Muscle of leg (tissue), 11 donors: ENCODE results near the gene GPC6. TPM values are rescaled to one million over a fixed set of nuclear protein-coding genes. Genes with fewer than 3 reads are reported as not detected.

ENCODE experiments used
- DNase-seq: peaks from one replicate; pipeline ENCODE4 v3.0.0; 2013
- H3K27ac ChIP-seq: one replicate; pipeline ENCODE4 v1.5.1; 2013; ENCODE audit warnings: mild to moderate bottlenecking, low read length, control low read depth
- H3K27me3 ChIP-seq: one replicate; pipeline ENCODE4 v1.6.1; 2013; ENCODE audit warnings: low read length; ENCODE audit not compliant: control insufficient read depth, insufficient read depth
- H3K36me3 ChIP-seq: one replicate; pipeline ENCODE4 v1.6.1; 2013; ENCODE audit warnings: low read length; ENCODE audit not compliant: control insufficient read depth, insufficient read depth
- H3K4me1 ChIP-seq: one replicate; pipeline ENCODE4 v1.6.1; 2013; ENCODE audit warnings: low read length; ENCODE audit not compliant: control insufficient read depth, insufficient read depth
- H3K4me3 ChIP-seq: one replicate; pipeline ENCODE4 v1.5.1; 2013; ENCODE audit warnings: low read length, control low read depth
- H3K9me3 ChIP-seq: replicated peaks from 2 replicates; pipeline ENCODE4 v1.6.1; 2013; ENCODE audit warnings: low read depth, low read length; ENCODE audit not compliant: control insufficient read depth
- WGBS: methylation state at CpG from one replicate; pipeline ENCODE4 v1.1.5; 2013; ENCODE audit warnings: missing lambda C conversion rate; ENCODE audit not compliant: insufficient coverage; 5-methylcytosine and 5-hydroxymethylcytosine counted together
- polyA plus RNA-seq, 8 donors: library from polyadenylated mRNA; unstranded; fragments of 120-200 nt; gene quantifications; one replicate each; pipeline versions ENCODE4 v1.2.1 to v1.2.3, GENCODE V29; 2013; ENCODE audit warnings: inconsistent platforms in 1 of 8, low replicate concordance in 1 of 8; ENCODE audit not compliant: insufficient read length in 8 of 8, insufficient read depth in 1 of 8
- total RNA-seq: library from RNA; stranded (reverse); fragments of 120-200 nt; gene quantifications from one replicate; pipeline ENCODE4 v1.2.4, GENCODE V29; 2013

The GPC6 gene
- total and polyA plus RNA-seq, 9 donors: 5.6 to 20.0 (median 9.9) TPM

DNA sequence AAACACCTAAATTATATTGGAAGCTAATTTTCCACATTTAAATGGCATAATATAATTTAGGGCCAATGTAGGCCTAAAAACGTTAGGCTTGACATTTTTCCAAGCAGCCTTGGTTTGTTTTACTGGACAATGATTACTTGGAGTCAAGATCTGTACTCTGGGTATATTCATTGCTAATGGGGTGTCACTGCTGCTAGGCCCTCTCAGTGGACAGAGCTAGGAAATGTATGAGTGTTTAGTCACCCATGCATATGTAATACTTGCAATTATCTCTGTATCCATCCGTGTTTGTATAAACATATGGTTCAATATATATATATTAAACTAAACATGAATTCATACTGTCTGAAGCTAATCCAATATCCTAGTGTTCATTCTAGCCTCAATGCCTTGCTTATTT is 654.8 kb downstream of the GPC6 start:
- no peaks in the 10 kb centered on the region for H3K9me3 ChIP-seq
- no peak for DNase-seq
- H3K27me3 ChIP-seq: no peaks in the 10 kb centered on the region
- no peak overlapping the region for H3K4me3 ChIP-seq
- no peaks in the 10 kb centered on the region for H3K4me1 ChIP-seq
- no peaks in the 10 kb centered on the region for H3K36me3 ChIP-seq
- no peak overlapping the region for H3K27ac ChIP-seq
- WGBS: 20% methylated on average over 1 of the region's 2 CpGs

DNA sequence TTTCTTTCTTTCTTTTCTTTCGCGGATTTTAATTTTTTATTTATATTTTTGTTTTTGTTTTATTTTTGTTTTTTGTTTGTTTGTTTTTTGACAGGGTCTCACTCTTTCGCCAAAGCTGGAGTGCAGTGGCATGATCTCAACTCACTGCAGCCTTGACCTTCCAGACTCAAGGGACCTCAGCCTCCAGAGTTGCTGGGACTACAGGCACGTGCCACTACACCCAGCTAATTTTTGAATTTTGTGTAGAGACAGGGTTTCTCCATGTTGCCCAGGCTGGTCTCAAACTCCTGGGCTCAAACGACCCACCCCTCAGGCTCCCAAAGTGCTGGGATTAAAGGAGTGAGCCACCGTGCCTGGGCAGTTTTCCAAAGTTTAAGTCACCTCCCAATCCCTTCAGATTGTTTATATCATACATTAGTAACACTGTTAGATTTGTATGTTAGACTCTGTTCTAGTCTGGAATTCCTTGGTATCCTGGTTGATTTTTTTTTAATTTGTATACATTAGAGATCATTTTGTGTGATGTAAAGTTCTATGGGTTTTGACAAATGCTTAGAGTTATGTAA is 655.6 kb downstream of the GPC6 start:
- no CpG with 5 or more reads among the region's 6 CpGs for WGBS
- Histone ChIP-seq H3K4me1 (no peaks in the 10 kb centered on the region), H3K27ac (no peak overlapping the region), H3K9me3 (no peaks in the 10 kb centered on the region), H3K36me3 (no peaks in the 10 kb centered on the region), H3K4me3 (no peak overlapping the region), H3K27me3 (no peaks in the 10 kb centered on the region)
- no peak for DNase-seq

DNA sequence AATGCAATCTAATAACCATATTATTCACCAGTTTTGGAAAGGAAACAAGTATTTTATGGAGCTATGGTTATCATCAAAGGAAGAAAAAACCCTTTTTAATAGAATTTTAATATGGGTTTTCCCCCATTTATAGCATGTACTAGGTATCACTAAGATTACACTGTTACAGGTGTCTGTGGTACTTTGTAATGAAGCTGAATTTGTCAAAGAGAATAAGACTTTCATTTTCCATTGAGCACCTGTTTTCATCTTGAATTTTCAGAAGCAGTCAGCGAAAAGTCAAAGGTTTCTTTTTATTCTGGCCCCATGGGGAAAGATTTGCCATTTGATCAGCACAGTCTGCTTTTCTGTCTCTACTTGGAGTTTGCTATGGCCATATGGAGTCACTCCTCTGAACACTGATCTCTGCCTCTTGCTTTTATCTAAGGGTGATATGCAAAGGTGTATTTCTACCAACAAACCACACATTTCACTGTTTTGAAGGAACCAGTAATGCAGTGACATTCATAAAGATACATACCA is 662.9 kb downstream of the GPC6 start:
- DNase-seq: no peak
- Histone ChIP-seq H3K36me3 (no peaks in the 10 kb centered on the region), H3K9me3 (no peaks in the 10 kb centered on the region), H3K27me3 (no peaks in the 10 kb centered on the region), H3K4me3 (no peak overlapping the region), H3K27ac (no peak overlapping the region), H3K4me1 (no peaks in the 10 kb centered on the region)
- WGBS: no CpG with 5 or more reads among the region's 1 CpG

DNA sequence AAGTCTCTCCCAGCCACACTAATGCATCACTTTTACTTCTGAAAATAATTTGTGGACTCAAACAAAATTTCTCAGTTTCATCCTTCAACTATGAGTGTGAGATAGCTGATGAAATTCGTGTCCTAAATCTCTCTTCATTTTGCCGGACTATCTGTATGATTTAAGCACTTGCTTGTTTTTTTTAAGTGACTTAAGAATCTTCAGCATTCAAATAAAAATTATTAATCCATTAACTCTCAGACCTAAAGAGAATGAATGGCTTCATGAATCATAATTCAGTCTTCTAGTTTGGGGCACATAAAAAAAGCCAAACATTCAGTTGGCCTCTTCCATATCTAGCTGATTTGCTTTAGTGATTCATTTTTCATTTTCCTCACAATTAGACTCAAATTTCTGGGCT is 673.4 kb downstream of the GPC6 start:
- no peaks in the 10 kb centered on the region for H3K36me3 ChIP-seq
- WGBS: no CpG with 5 or more reads among the region's 2 CpGs
- DNase-seq: no peak
- H3K27me3 ChIP-seq: no peaks in the 10 kb centered on the region
- H3K4me3 ChIP-seq: no peak overlapping the region
- no peak overlapping the region for H3K27ac ChIP-seq
- H3K4me1 ChIP-seq: no peaks in the 10 kb centered on the region
- no peaks in the 10 kb centered on the region for H3K9me3 ChIP-seq

DNA sequence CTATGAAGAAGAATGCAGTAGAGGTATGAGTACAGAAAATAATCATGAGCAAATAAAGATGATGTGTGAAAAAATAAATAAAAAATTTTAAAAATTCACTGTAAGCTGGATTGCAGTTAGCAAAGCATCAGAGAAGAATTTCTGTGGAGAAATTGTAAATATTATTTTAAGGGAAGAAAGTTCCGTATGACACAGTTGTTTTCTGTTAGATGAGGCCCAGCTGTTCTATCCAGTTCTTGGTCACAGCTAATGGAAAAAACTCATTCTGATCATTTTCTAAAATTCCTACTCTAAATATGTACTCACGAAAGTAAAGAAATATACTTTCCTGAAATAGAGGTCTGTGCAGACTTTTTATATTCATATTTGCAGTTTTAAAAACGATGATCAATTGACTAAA is 674.1 kb downstream of the GPC6 start:
- peak; percentile 76 for DNase-seq
- WGBS: no CpG with 5 or more reads among the region's 3 CpGs
- Histone ChIP-seq H3K36me3 (no peaks in the 10 kb centered on the region), H3K27ac (no peak overlapping the region), H3K4me3 (no peak overlapping the region), H3K27me3 (no peaks in the 10 kb centered on the region), H3K4me1 (no peaks in the 10 kb centered on the region), H3K9me3 (no peaks in the 10 kb centered on the region)

DNA sequence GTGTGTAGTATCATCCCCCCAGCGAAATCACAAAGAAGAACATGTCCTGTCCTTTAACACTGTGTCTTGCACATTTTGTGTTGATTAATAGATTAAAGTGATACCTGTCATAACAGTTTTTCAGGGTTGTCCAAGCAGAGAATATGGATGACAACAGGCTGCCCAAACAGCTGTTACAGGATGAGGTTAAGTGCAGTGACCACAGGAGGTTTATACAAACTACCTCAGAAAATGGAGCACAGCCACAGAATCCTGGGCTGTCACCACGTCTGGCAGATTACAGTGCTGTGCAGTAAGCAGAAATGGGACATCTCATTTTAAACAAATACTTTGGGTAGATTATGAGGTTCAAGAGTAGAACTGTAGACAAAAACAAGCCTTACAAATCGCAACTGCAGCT is 677.3 kb downstream of the GPC6 start:
- DNase-seq: no peak
- H3K9me3 ChIP-seq: no peaks in the 10 kb centered on the region
- no peak overlapping the region for H3K27ac ChIP-seq
- H3K4me1 ChIP-seq: no peaks in the 10 kb centered on the region
- WGBS: no CpG with 5 or more reads among the region's 3 CpGs
- H3K4me3 ChIP-seq: no peak overlapping the region
- no peaks in the 10 kb centered on the region for H3K36me3 ChIP-seq
- no peaks in the 10 kb centered on the region for H3K27me3 ChIP-seq

DNA sequence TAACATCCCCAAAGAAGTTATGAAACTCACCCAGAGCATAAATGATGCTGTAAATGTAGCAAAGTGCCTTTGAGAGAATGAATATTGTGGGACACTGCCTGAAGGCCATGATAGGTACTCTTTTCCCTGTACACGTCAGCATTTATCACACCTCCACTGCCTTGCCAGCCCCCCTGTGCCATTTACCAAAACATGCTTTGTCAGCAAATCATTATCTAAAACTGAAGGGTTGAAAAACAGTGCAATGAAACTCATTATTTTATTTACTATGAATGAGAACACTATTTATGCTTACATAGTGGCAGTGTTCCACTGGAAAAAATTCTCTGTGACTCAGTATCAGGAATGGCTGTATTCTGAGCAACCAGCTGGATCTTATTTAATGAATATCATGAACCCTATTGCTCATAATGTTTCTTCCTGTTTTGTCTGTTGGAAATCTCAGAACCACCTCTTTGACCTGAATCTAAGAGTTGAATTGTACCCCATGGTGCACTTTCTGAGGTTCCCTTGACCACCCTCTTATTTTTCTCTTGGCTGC is 688.7 kb downstream of the GPC6 start:
- Histone ChIP-seq H3K4me3 (no peak overlapping the region), H3K9me3 (no peaks in the 10 kb centered on the region), H3K27ac (no peak overlapping the region), H3K27me3 (no peaks in the 10 kb centered on the region), H3K36me3 (no peaks in the 10 kb centered on the region), H3K4me1 (no peaks in the 10 kb centered on the region)
- DNase-seq: peak; percentile 76
- no CpG with 5 or more reads among the region's 1 CpG for WGBS

DNA sequence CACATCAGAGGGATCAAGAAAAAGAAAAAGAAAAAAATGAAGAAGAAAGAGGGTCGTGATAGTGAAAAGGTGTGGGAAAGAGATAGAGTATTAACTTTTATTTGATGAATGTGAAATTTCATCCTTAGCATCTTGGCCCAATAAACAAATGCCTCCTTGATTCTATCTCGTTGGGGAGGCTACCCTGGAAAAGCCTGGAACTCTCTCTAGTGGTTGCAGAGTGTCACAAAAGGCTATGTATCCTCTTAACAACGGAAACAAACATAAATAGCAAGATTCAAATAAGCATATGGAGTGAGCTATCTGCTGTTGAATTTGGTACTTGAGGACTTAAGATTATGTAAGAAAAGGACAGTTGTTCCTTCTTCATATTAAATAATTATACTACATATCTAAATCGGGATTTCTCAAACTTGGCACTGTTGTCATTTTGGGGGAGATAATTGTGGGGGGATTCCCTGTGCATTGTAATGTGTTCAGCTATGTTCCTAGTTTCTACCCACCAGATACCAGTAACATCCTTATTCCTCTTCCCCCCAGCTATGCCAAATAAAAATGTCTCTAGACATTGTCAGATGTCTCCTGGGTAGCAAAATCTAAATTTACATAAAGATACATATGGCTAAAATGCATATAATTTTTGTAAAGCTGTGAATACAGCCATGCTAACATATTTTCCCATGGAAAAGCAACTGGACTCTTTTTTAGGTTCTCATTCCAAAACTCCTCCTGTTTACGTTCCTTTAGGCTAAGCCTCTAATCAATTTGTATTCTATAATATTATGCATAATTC is 695.7 kb downstream of the GPC6 start:
- WGBS: no CpG with 5 or more reads among the region's 5 CpGs
- no peak overlapping the region for H3K4me3 ChIP-seq
- H3K27ac ChIP-seq: no peak overlapping the region
- H3K4me1 ChIP-seq: no peaks in the 10 kb centered on the region
- peak; percentile 9 for DNase-seq
- no peaks in the 10 kb centered on the region for H3K36me3 ChIP-seq
- no peaks in the 10 kb centered on the region for H3K27me3 ChIP-seq
- H3K9me3 ChIP-seq: no peaks in the 10 kb centered on the region

DNA sequence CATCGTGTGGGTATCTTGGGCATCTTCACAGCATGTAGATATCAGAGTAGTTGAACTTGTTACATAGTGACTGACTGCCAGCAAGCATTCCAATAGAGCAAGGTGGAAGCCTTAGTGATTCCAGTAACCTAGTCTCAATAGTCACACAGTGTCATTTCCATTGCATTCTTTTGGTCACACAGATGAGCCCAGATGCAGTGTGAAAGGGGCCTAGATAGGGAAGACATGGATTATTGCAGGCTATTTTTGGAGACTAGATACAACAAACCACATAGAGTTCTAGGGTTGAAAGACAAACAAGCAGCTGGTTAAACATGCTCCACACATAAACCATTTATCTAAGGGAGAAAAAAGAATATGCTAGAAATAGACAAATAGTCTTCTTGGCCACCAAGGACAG is 699.4 kb downstream of the GPC6 start:
- DNase-seq: no peak
- H3K4me3 ChIP-seq: no peak overlapping the region
- H3K4me1 ChIP-seq: no peaks in the 10 kb centered on the region
- H3K27me3 ChIP-seq: no peaks in the 10 kb centered on the region
- no peaks in the 10 kb centered on the region for H3K9me3 ChIP-seq
- no peak overlapping the region for H3K27ac ChIP-seq
- no peaks in the 10 kb centered on the region for H3K36me3 ChIP-seq
- WGBS: no CpG with 5 or more reads among the region's 1 CpG

DNA sequence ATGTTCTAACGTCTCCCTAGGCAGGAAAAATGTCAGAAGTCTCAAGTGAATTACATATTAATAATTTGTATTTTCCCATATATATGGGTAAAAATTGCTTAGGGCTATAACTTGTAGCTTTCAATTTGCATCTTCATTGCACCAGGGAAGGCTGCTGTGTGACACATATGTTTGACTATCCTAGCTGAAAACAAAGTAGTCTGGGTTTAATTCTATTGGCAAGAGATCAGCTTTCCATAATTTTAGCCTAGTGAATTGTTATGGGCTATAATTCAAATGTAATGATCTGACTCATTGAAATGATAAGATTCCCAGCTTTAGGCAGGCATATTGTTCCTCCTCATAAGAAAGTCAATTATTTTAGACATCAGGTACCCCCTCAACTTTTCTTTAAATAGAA is 699.8 kb downstream of the GPC6 start:
- no peak overlapping the region for H3K27ac ChIP-seq
- no peaks in the 10 kb centered on the region for H3K36me3 ChIP-seq
- H3K27me3 ChIP-seq: no peaks in the 10 kb centered on the region
- no peaks in the 10 kb centered on the region for H3K4me1 ChIP-seq
- DNase-seq: no peak
- WGBS: no CpG with 5 or more reads among the region's 1 CpG
- no peaks in the 10 kb centered on the region for H3K9me3 ChIP-seq
- no peak overlapping the region for H3K4me3 ChIP-seq
